GM23338 (cell line): ENCODE results near the gene CRABP1.

Experiments
- CREB1 ChIP-seq: fragments of 250-450 bp; sonication (Bioruptor Pico); IDR thresholded peaks from 2 replicates; pipeline ENCODE4 v1.5.0; 2020; ENCODE audit warnings: low read depth, mild to moderate bottlenecking, moderate library complexity
- CTCF ChIP-seq, 2 experiments: fragments of 200-600 bp in 1 of 2; sonication (generic) in 1 of 2; conservative IDR thresholded peaks; 2 replicates each; pipeline versions ENCODE4 v1.5.1 to v1.6.1; 2016 to 2017; ENCODE audit warnings: antibody characterized with exemption in 2 of 2, low read depth in 2 of 2, mild to moderate bottlenecking in 2 of 2, moderate library complexity in 1 of 2
- ETS1 ChIP-seq: IDR thresholded peaks from 2 replicates; pipeline ENCODE4 v1.6.1; 2016; ENCODE audit warnings: antibody characterized with exemption
- EZH2 ChIP-seq: fragments of 200-600 bp; sonication (generic); IDR thresholded peaks from one replicate; pipeline ENCODE4 v1.8.0; 2017; ENCODE audit warnings: antibody characterized with exemption, mild to moderate bottlenecking, low read depth; ENCODE audit not compliant: unreplicated experiment
- POLR2AphosphoS5 ChIP-seq: IDR thresholded peaks from 2 replicates; pipeline ENCODE4 v1.6.1; 2016; ENCODE audit warnings: antibody characterized with exemption, low read depth
- REST ChIP-seq: IDR thresholded peaks from one replicate; pipeline ENCODE4 v1.6.1; 2018; ENCODE audit warnings: antibody characterized with exemption; ENCODE audit not compliant: unreplicated experiment

- TF ChIP-seq CTCF (conservative IDR thresholded peaks at IDR 0.05; ENCODE audit: low read depth in 2 of 2): no peak
- TF ChIP-seq EZH2: no peak
- no peak for TF ChIP-seq ETS1
- no peak for TF ChIP-seq CREB1
- no peak for TF ChIP-seq POLR2AphosphoS5
- TF ChIP-seq REST: no peak
These were observed 29.0 kb downstream of the CRABP1 start for GRCh38 chr15:78369161-78369560.
